SHP77 treated with DMSO at 0.1 percent for 48 hours (cell line): Measurements from ENCODE around the gene SGK2.
A peak's percentile ranks its signal among the peaks of the same experiment; 100 is the strongest.

Experiments
- DNase-seq: peaks from one replicate; lab custom pipeline; 2025; lab: John Stamatoyannopoulos, UW

SGK2 gene

GRCh38 chr20:43558412-43559146 is at the start of gene SGK2:
SGK2 (plus strand) TSS chr20:43559027; CDS start chr20:43566496, 7,469 bp downstream.
- no peak for DNase-seq

- DNase-seq, result no peak
Observed at GRCh38 chr20:43511879-43512278, 46.9 kb upstream of the SGK2 start.

- no peak for DNase-seq
Observed at GRCh38 chr20:43513372-43513930, 45.4 kb upstream of the SGK2 start.

- DNase-seq, result peak; percentile 78
Observed at GRCh38 chr20:43513931-43514647, 44.7 kb upstream of the SGK2 start.

- no peak for DNase-seq
Observed at GRCh38 chr20:43514648-43514999, 44.2 kb upstream of the SGK2 start.

- DNase-seq, result no peak
Observed at GRCh38 chr20:43515628-43516027, 43.2 kb upstream of the SGK2 start.

GRCh38 chr20:43516251-43516824 is 42.5 kb upstream of the SGK2 start:
- no peak for DNase-seq

- DNase-seq, result no peak
Observed at GRCh38 chr20:43520074-43520630, 38.7 kb upstream of the SGK2 start.

GRCh38 chr20:43525021-43525420 is 33.8 kb upstream of the SGK2 start:
- no peak for DNase-seq

GRCh38 chr20:43528258-43528875 is 30.5 kb upstream of the SGK2 start:
- DNase-seq, result no peak

GRCh38 chr20:43529051-43529450 is 29.8 kb upstream of the SGK2 start:
- no peak for DNase-seq

- no peak for DNase-seq
Observed at GRCh38 chr20:43529457-43530153, 29.2 kb upstream of the SGK2 start.

- DNase-seq, result no peak
Observed at GRCh38 chr20:43530321-43531090, 28.3 kb upstream of the SGK2 start.

GRCh38 chr20:43531091-43531443 is 27.8 kb upstream of the SGK2 start:
- DNase-seq, result no peak

GRCh38 chr20:43532416-43533055 is 26.3 kb upstream of the SGK2 start:
- DNase-seq, result no peak

GRCh38 chr20:43533060-43533459 is 25.8 kb upstream of the SGK2 start:
- no peak for DNase-seq

GRCh38 chr20:43534016-43534415 is 24.8 kb upstream of the SGK2 start:
- no peak for DNase-seq

- DNase-seq, result no peak
Observed at GRCh38 chr20:43534791-43535350, 24.0 kb upstream of the SGK2 start.

- no peak for DNase-seq
Observed at GRCh38 chr20:43535370-43536004, 23.3 kb upstream of the SGK2 start.
